ENCODE results near the gene RAB28. TPM values are rescaled to one million over a fixed set of nuclear protein-coding genes. Genes with fewer than 3 reads are reported as not detected.

RAB28 gene
- total and polyA plus RNA-seq, 2 of the 8 experiments (the other 6 are each of a cell fraction or from before 2014, with no cell fraction given), result 16.0 to 18.7 TPM

DNA sequence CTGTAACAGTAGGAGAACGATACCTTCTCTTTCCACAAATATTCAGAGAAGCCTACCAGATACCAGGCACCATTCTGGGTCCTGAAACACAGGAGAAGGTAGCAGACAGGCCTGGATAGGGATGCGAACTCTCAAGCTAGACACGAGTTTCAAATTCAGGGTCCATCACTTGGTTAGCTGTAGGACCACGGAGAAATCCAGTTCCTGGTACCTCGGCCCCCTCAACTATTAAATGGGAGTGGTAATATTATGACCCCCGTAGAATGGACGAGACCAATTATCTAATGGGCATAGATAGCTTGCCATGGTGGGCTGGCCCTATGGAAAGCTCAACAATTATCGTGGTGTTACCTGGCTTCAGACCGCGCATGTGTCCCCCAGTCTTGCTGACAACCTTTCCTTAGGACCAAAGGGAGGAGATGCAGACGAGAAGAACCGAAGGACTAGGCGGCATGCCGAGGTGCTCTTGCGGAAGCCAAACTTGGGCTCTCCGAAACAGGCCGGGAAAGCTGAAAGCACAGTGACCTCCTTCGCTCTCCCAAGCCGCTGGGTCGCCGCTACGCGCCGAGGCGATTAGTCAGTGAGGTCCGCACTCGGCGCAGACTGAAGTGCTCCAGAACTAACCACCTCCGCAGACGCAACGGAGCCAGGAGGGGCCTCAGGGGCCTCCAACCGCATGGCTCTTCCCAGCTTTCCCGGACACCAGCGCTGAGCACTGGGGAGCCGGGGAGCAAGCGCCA, 40.5 kb upstream of the RAB28 start:
- DNase-seq (ENCODE audit: low read depth in 1 of 2, low spot score in 2 of 2), result peak in 1 of 2 experiments; percentile 73
- Histone ChIP-seq H3K79me2 (ENCODE audit: control insufficient read depth in 1 of 2, insufficient read depth in 2 of 2, low read length in 2 of 2) (no peaks in the 10 kb centered on the region), H3K9me3 (ENCODE audit: insufficient read depth in 2 of 2, low read depth in 1 of 2, low read length in 1 of 2) (peaks cover 8 to 14% of the 10 kb centered on the region in 2 experiments), H3K27ac (ENCODE audit: low read depth, low read length) (no peak overlapping the region), H3K23me2 (ENCODE audit: low read depth, low read length) (peaks cover 4% of the 10 kb centered on the region; the same call in 1 of the 2 replicates), H3K27me3 (replicated peaks in 1 of 4; ENCODE audit: control insufficient read depth in 3 of 4, extremely low read depth in 1 of 4, insufficient read depth in 3 of 4, low read length in 3 of 4) (peaks cover 84 to 94% (median 89%) of the 10 kb centered on the region in 4 experiments), H2BK5ac (ENCODE audit: low read depth, low read length) (no peak overlapping the region), H3K4me1 (replicated peaks in 1 of 4; ENCODE audit: control insufficient read depth in 3 of 4, insufficient read depth in 4 of 4, low read length in 3 of 4) (peaks cover 12 to 37% (median 26%) of the 10 kb centered on the region in 4 experiments), H2BK20ac (ENCODE audit: low read length) (no peak overlapping the region), H4K8ac (ENCODE audit: extremely low read depth, insufficient read depth, low read length) (no peak overlapping the region), H3K4ac (replicated peaks; ENCODE audit: insufficient read length, low read depth, low read length) (no peak overlapping the region), H2BK12ac (ENCODE audit: low read depth, low read length) (peak overlapping the region; percentile 54; the same call in 1 of the 2 replicates), H4K91ac (replicated peaks; ENCODE audit: insufficient read length, low read length) (no peak overlapping the region), H2BK120ac (replicated peaks; ENCODE audit: low read depth, low read length) (no peak overlapping the region), H2AFZ (ENCODE audit: low read length) (no peak overlapping the region), H4K5ac (ENCODE audit: insufficient read length, low read depth, low read length) (no peak overlapping the region), H3K23ac (ENCODE audit: insufficient read length) (no peak overlapping the region), H2AK5ac (ENCODE audit: low read depth, low read length) (no peak overlapping the region), H3K36me3 (ENCODE audit: control insufficient read depth in 2 of 4, insufficient read depth in 4 of 4, low read length in 3 of 4) (peaks cover 0 to 9% (median 2%) of the 10 kb centered on the region in 4 experiments; a peak in 2 of 8 replicates), H3K14ac (ENCODE audit: insufficient read length) (no peak overlapping the region), H3K18ac (ENCODE audit: extremely low read depth, low read length) (no peak overlapping the region), H3K79me1 (ENCODE audit: low read depth, low read length) (no peaks in the 10 kb centered on the region), H3K4me2 (ENCODE audit: insufficient read depth in 1 of 2, low read depth in 2 of 2, low read length in 2 of 2) (peak overlapping the region; percentile 61 to 69; a peak in 3 of 4 replicates), H3K56ac (replicated peaks; ENCODE audit: insufficient read length, low read depth, low read length) (no peak overlapping the region), H4K20me1 (replicated peaks in 1 of 2; ENCODE audit: control insufficient read depth in 1 of 2, insufficient read depth in 2 of 2, low read length in 2 of 2) (peaks cover 9 to 12% of the 10 kb centered on the region in 2 experiments), H2BK15ac (ENCODE audit: low read length) (no peak overlapping the region), H3K9ac (replicated peaks in 1 of 4; ENCODE audit: extremely low read depth in 1 of 4, low read depth in 3 of 4, low read length in 3 of 4) (no peak overlapping the region), H3K4me3 (ENCODE audit: extremely low read depth in 1 of 4, insufficient read depth in 2 of 4, low read depth in 3 of 4, low read length in 4 of 4) (peak overlapping the region in 2 of 4 experiments; percentile 6 to 48; a peak in 5 of 8 replicates)
- WGBS, 2 experiments (ENCODE audit: extremely low coverage in 1 of 2, insufficient coverage in 1 of 2, insufficient read length in 1 of 2, insufficient replicate concordance in 2 of 2, low coverage in 1 of 2, low lambda C conversion rate in 2 of 2, missing lambda C conversion rate in 1 of 2), result 8% methylated on average over 36 of the region's 36 CpGs; no CpG with 5 or more reads in 1 of the 2 experiments
- ChIA-PET CTCF (ENCODE audit: partially characterized antibody) (interaction anchor here (0.6 to 13.6 kb wide), 12 partner anchors 10 to 332 kb away, joined by 3 to 132 read pairs (median 5); partner anchors contain the start of genes NKX3-2 and RAB28), POLR2A (ENCODE audit: partially characterized antibody) (interaction anchor here (1.3 to 5.6 kb wide), 4 partner anchors 10 to 41 kb away, joined by 4 to 37 read pairs (median 8); partner anchors contain the start of genes NKX3-2 and RAB28)
- no peak for FAIRE-seq
- peak; percentile 77 for TF ChIP-seq RNF2 (IDR thresholded peaks at IDR 0.05; ENCODE audit: borderline replicate concordance, low read depth, low read length, missing control alignments, poor library complexity, severe bottlenecking)
- TF ChIP-seq CBX5 (IDR thresholded peaks at IDR 0.05; ENCODE audit: low read depth, low read length), result no peak
- TF ChIP-seq SP1 (IDR thresholded peaks at IDR 0.05; ENCODE audit: low read depth, low read length), result no peak
- peak; percentile 93 for TF ChIP-seq EZH2 (IDR thresholded peaks at IDR 0.05; ENCODE audit: low read depth, low read length, severe bottlenecking)
- TF ChIP-seq POLR2A (IDR thresholded peaks at IDR 0.05; ENCODE audit: control extremely low read depth in 1 of 2, low read depth in 2 of 2, low read length in 2 of 2), result no peak
- TF ChIP-seq CTBP2 (IDR thresholded peaks at IDR 0.05; ENCODE audit: borderline replicate concordance, insufficient read depth, insufficient read length, low read length), result peak; percentile 69
- TF ChIP-seq SUZ12 (IDR thresholded peaks at IDR 0.05; ENCODE audit: low read length), result peak; percentile 83
- TF ChIP-seq, protein P1, sequence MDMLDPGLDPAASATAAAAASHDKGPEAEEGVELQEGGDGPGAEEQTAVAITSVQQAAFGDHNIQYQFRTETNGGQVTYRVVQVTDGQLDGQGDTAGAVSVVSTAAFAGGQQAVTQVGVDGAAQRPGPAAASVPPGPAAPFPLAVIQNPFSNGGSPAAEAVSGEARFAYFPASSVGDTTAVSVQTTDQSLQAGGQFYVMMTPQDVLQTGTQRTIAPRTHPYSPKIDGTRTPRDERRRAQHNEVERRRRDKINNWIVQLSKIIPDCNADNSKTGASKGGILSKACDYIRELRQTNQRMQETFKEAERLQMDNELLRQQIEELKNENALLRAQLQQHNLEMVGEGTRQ (IDR thresholded peaks at IDR 0.05; ENCODE audit: low read length), result no peak
- TF ChIP-seq HDAC6 (IDR thresholded peaks at IDR 0.05; ENCODE audit: low read depth, low read length), result no peak

Measured in H1 (cell line).